A673 (cell line): ENCODE measurements around the gene CCDC12. TPM values are rescaled to one million over a fixed set of nuclear protein-coding genes. Genes with fewer than 3 reads are reported as not detected.

Experiments used
- BruUV-seq: library from RNA; stranded (reverse); fragments of 400-500 nt; replicated peaks from 2 replicates; lab custom pipeline; 2021; lab: Mats Ljungman, UMichigan
- CTCF ChIA-PET: fragments of 300-600 bp; sonication (Branson Sonifier 250); formaldehyde crosslinking; loops from one replicate; lab custom pipeline; 2022; ENCODE audit warnings: antibody characterized with exemption; lab: Charles Lee
- POLR2A ChIA-PET: fragments of 300-600 bp; sonication (Branson Sonifier 250); formaldehyde crosslinking; loops from one replicate; lab custom pipeline; 2022; ENCODE audit warnings: antibody characterized with exemption; ENCODE audit not compliant: low non-redundant PET; lab: Charles Lee
- DNase-seq: peaks from one replicate; pipeline ENCODE4 v3.0.0-alpha.2; 2015; ENCODE audit warnings: low spot score
- H3K27ac ChIP-seq: fragments of 200-600 bp; sonication (generic); 2 replicates; pipeline ENCODE4 v1.5.1; 2016; ENCODE audit warnings: mixed run types, low read depth, mild to moderate bottlenecking, mixed read lengths, antibody characterized with exemption, low read length; ENCODE audit not compliant: poor library complexity, severe bottlenecking
- H3K27me3 ChIP-seq: fragments of 200-600 bp; sonication (generic); replicated peaks from 2 replicates; pipeline ENCODE4 v1.6.1; 2017; ENCODE audit warnings: mixed run types, low read depth, mild to moderate bottlenecking, mixed read lengths, antibody characterized with exemption, low read length; ENCODE audit not compliant: insufficient read depth, poor library complexity
- H3K36me3 ChIP-seq: fragments of 200-600 bp; sonication (generic); 2 replicates; pipeline ENCODE4 v1.6.1; 2016; ENCODE audit warnings: mixed run types, mild to moderate bottlenecking, mixed read lengths, antibody characterized with exemption, low read length; ENCODE audit not compliant: insufficient read depth, poor library complexity, severe bottlenecking
- H3K4me1 ChIP-seq: fragments of 200-600 bp; sonication (generic); 2 replicates; pipeline ENCODE4 v1.6.1; 2017; ENCODE audit warnings: mixed run types, mild to moderate bottlenecking, mixed read lengths, antibody characterized with exemption, low read length; ENCODE audit not compliant: insufficient read depth, poor library complexity, severe bottlenecking
- H3K4me3 ChIP-seq: fragments of 200-600 bp; sonication (generic); 2 replicates; pipeline ENCODE4 v1.5.1; 2016; ENCODE audit warnings: low read depth, mixed run types, mild to moderate bottlenecking, mixed read lengths, low read length; ENCODE audit not compliant: poor library complexity, severe bottlenecking
- H3K9me3 ChIP-seq: fragments of 200-600 bp; sonication (generic); 2 replicates; pipeline ENCODE4 v1.6.1; 2016; ENCODE audit warnings: mixed run types, low read depth, mild to moderate bottlenecking, mixed read lengths, antibody characterized with exemption, low read length; ENCODE audit not compliant: poor library complexity, severe bottlenecking
- EZH2 ChIP-seq: fragments of 200-600 bp; sonication (generic); IDR thresholded peaks from 2 replicates; pipeline ENCODE4 v1.6.1; 2017; ENCODE audit warnings: borderline replicate concordance, low read depth, mild to moderate bottlenecking, mixed read lengths, antibody characterized with exemption, low read length; ENCODE audit not compliant: poor library complexity, severe bottlenecking
- intact Hi-C: fragments of 100-400 bp; cut with micrococcal nuclease; formaldehyde crosslinking; loops from one replicate; pipeline ENCODE4 v1.10.0; 2022; ENCODE audit not compliant: unreplicated experiment
- total RNA-seq: library from RNA; stranded (reverse); gene quantifications from 2 replicates; pipeline ENCODE4 v1.2.3, GENCODE V29; 2021
- TF ChIP-seq, protein P1 (sequence below): fragments of 300-800, 200-600 bp; sonication (generic); conservative IDR thresholded peaks from 2 replicates; pipeline ENCODE4 v1.5.1; 2017; ENCODE audit warnings: low read depth, mild to moderate bottlenecking, antibody characterized with exemption, low read length, moderate library complexity, mixed read lengths

Gene CCDC12
- total RNA-seq, 1 experiment from 2014 or later, result 28.2 TPM

- peaks cover 3% of the 10 kb centered on the region for H3K4me1 ChIP-seq
- no peaks in the 10 kb centered on the region for H3K27me3 ChIP-seq
- TF ChIP-seq EZH2, result no peak
- TF ChIP-seq, protein P1, sequence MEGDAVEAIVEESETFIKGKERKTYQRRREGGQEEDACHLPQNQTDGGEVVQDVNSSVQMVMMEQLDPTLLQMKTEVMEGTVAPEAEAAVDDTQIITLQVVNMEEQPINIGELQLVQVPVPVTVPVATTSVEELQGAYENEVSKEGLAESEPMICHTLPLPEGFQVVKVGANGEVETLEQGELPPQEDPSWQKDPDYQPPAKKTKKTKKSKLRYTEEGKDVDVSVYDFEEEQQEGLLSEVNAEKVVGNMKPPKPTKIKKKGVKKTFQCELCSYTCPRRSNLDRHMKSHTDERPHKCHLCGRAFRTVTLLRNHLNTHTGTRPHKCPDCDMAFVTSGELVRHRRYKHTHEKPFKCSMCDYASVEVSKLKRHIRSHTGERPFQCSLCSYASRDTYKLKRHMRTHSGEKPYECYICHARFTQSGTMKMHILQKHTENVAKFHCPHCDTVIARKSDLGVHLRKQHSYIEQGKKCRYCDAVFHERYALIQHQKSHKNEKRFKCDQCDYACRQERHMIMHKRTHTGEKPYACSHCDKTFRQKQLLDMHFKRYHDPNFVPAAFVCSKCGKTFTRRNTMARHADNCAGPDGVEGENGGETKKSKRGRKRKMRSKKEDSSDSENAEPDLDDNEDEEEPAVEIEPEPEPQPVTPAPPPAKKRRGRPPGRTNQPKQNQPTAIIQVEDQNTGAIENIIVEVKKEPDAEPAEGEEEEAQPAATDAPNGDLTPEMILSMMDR, result no peak
- no peaks in the 10 kb centered on the region for H3K36me3 ChIP-seq
- BruUV-seq, result no TSS peak
- H3K9me3 ChIP-seq, result no peaks in the 10 kb centered on the region
- H3K27ac ChIP-seq, result no peak overlapping the region
- ChIA-PET CTCF (no interaction called here), POLR2A (no interaction called here)
- no peak overlapping the region for H3K4me3 ChIP-seq
- no peak for DNase-seq
- intact Hi-C loops, result no loop called here
Measured at GRCh38 chr3:46884929-46885328, 91.6 kb downstream of the CCDC12 start.

- BruUV-seq, result no TSS peak
- Histone ChIP-seq H3K4me1 (no peaks in the 10 kb centered on the region), H3K9me3 (no peaks in the 10 kb centered on the region), H3K36me3 (no peaks in the 10 kb centered on the region), H3K27me3 (no peaks in the 10 kb centered on the region), H3K4me3 (no peak overlapping the region), H3K27ac (no peak overlapping the region)
- CTCF ChIA-PET, result no interaction called here
- POLR2A ChIA-PET, result no interaction called here
- no peak for TF ChIP-seq EZH2
- TF ChIP-seq, protein P1, result no peak
- no peak for DNase-seq
- intact Hi-C loops, result no loop called here
Measured at GRCh38 chr3:46884427-46884826, 92.1 kb downstream of the CCDC12 start.

GRCh38 chr3:46883830-46884185 is 92.7 kb downstream of the CCDC12 start:
- ChIA-PET POLR2A (no interaction called here), CTCF (no interaction called here)
- H3K9me3 ChIP-seq, result no peaks in the 10 kb centered on the region
- H3K4me3 ChIP-seq, result peak overlapping the region; percentile 28
- BruUV-seq, result no TSS peak
- DNase-seq, result no peak
- H3K27me3 ChIP-seq, result no peaks in the 10 kb centered on the region
- TF ChIP-seq EZH2, result no peak
- TF ChIP-seq, protein P1, result no peak
- no peaks in the 10 kb centered on the region for H3K4me1 ChIP-seq
- no peak overlapping the region for H3K27ac ChIP-seq
- intact Hi-C loops, result no loop called here
- H3K36me3 ChIP-seq, result no peaks in the 10 kb centered on the region
